NCI-H1694 (cell line): ENCODE measurements around the gene RBFA.
A peak's percentile ranks its signal among the peaks of the same experiment; 100 is the strongest.

Experiments used
- DNase-seq: peaks from one replicate; lab custom pipeline; 2025; lab: John Stamatoyannopoulos, UW

The RBFA gene

DNA sequence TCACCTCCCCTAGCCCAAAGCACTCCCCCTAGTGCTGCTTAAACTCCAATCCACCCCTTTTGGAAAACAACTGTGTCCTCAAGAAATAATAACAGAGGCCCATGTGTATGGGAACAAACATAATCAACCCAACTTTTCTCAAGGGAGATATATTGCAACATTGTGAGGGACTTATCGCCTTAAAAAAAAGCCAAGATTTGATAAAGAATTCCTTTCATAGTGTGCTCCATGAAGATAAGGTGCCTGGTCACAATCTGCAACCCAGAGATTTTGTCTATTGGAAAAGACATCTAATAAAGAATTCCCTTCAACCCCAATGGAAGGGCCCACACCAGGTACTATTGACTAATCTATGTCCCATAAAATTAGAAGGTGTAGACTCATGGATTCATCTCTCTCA is 4.5 kb upstream of the RBFA start:
- no peak for DNase-seq

DNA sequence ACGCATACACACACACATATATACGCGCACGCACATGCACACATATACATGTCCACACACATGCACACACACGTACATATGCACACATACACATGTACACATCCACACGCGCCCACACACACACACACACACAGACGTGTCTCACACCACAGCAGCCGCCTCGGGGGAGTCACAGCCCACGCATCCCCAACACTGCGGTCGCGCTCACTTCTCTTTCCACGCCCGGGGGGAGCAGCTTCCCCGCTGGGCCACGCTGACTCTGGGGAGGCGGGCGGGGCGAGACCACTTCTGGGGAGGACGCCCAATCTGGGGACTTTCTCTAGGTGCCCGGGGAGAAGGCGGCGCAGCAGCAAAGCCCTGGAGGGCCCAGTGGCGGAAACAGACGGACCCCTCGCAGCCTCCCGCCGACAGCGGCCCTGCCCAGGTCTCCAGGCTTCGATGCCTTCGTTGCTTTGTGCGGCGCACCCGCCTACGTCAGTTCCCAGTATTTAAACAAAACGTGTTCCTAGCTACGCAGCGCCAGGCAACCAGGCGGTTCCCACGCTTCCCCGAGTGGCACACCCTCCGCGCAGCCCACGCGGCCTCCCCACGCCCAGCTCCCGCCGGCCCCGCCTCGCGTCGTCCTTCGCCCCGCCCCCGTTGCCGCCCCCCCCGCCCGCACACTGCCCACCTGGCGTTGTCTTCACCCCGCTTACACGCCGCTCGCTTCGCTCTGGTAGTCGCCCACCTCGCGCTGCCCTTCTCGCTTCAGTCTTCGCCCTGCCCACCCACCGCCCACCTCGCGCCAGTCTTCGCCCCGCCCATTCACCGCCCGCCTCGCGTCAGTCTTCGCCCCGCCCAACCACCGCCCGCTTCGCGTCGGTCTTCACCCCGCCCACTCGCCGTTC is 810 bp upstream of the RBFA start:
- DNase-seq, result no peak

DNA sequence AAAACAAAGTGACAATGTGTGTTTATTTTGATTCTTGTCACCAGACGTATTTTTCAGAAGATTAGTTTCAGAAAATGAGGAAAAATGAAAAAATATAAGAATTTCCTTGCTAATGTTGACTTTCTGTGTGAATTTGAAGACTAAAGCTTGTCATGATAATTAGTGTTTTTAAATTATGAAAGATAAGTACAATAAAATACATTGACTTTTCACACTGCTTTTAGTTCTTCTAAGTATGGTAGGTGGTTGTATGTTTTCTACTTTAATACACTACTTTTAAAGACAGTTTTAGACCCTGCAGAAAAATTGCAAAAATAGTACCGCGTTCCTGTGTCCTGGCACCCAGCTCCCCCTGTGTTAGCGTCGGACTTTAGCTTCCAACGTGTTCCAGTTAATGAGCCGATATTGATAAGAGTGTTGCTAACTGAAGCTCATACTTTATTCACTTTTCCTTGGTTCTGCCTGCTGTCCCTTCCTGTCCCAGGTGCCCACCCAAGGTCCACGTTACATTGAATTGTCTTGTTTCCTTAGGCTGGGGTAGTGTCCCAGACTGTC is 695 bp downstream of the RBFA start:
- no peak for DNase-seq

DNA sequence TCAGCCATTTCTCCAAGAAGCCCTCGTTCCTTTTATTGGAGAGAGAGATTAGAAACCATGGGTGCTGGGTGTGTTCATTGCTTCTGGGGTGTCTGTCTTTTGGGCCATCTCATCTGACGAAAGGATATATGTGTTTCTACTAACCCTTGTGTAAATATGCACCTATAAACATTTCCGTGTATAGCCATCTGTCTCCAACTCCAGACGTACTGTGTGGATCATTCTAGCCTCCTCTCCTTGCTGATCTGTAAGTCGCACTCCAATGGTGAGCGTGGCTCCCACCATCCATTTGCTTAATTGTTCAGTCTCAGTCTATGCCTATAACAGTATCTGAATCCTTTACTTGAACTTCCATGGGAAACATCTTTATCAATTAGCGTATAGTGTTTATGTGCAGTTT is 1.8 kb downstream of the RBFA start:
- no peak for DNase-seq

DNA sequence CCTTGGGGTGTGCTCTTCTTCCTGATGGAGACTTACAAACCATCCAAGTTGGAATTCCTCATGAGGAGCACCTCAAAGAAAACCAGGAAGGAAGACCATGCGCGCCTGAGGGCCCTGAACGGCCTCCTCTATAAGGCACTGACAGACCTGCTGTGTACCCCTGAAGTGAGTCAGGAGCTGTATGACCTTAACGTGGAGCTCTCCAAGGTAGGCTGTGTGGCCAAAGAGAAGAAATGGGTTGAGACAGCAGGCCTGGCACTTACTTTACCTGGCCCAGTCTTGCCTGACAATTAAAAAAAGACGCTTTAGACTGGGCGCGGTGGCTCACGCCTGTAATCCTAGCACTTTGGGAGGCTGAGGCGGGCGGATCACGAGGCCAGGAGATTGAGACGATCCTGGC is 3.1 kb downstream of the RBFA start:
- no peak for DNase-seq

DNA sequence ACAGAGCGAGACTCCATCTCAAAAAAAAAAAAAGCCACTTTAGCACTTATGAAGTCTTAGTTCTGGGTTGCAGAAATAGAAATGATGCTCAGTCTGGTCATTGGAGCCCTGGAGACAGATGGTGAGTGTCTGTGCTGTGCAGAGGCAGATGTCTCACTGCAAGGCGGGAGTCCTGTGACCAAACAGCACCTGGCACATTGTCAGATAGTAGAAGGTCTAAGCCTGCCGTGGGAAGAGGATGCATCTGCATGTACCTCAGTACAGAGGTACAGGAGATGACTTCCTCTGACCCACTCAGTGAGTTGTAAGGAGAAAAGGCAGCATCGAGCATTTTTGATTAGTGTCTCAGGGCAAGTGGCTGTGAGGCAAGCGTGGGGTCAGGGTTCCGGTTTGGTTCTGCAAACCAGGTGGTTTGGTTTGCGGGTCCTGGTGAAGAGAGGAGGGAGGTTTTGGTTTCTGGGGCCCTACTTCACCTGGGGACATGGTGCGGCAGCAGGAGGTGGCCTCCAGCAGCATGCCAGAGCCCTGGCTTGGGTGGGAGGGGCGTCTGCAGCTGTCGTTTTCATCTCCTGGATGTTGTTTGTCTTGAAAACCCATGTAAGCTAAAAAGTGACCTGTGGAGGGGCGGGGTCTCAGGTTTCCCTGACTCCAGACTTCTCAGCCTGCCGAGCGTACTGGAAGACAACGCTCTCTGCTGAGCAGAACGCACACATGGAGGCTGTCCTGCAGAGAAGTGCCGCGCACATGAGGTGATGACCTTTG is 3.8 kb downstream of the RBFA start:
- peak; percentile 58 for DNase-seq

DNA sequence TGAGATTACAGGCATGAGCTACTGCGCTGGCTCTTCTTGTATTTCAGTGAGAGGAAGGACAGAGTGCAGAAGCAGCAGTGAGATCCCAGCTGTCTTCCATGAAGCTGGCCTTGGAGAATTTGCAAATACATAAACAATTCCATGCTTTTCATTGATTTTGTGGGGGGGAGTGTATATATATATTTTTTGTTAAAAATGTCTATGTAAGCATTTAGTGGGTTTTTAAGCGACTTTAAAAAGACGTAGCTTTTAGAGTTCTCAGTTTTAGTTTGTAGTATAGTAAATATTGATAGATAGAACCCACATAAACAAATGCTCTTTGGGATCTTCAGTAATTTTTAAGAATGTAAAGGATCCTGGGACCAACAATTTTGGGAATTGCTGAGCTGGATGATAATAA is 6.3 kb downstream of the RBFA start:
- DNase-seq, result no peak

DNA sequence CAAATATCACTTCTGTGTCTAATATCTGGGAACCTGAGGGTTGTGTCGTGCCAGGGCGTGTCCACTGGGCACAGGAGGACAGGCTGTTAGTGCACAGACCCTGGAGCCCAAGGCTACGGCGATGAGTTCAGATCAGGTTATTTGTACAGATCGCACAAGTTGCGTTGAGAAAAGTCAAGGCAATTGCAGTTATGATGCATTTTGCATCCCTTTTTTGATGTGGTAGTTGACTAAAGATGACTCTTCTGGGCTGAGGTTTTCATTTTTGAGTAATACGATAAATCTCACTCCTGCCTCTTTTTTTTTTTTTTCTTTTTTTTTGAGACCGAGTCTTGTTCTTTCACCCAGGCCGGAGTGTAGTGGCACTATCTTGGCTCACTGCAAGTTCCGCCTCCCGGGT is 7.2 kb downstream of the RBFA start:
- no peak for DNase-seq

DNA sequence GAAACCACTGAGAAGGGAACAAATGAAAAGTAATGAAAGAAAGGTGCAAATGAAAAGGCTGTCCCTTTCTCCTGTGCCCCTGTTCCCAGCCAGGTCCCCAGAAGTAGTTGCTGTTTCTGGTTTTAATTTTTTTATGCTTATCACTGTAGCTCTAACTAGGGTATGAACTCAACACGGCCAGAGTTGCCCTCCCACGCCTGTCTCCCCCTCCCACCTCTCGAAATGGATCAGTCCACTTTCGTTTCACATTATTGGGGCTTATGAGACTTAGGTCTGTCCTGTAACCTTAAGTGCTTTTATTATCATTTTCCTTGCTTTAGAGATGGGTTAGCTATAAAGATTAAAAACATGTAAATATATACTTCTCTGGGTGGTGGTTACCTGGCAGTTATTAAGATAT is 8.6 kb downstream of the RBFA start:
- DNase-seq, result no peak

DNA sequence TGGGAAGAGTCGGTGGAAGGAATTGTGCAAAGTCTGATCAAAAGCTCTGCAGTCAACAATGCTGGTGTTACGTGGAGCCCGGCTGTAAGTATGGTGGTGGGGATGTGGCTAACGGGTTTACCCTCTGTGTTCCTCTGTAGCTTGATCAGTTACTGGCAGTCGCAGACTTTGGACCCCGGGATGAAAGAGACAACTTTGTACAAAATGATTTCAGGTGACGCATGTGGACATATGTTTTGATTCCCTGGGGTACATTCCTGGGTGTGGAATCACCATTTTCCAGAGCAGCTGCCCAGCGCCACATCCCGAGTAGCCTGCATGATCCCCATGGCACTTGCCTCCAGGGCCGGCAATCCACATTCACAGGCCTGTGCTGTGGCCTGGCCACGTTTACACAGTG is 9.8 kb downstream of the RBFA start:
- DNase-seq, result no peak

- peak; percentile 68 for DNase-seq
Observed at GRCh38 chr18:80046011-80046410, 11.8 kb downstream of the RBFA start.

DNA sequence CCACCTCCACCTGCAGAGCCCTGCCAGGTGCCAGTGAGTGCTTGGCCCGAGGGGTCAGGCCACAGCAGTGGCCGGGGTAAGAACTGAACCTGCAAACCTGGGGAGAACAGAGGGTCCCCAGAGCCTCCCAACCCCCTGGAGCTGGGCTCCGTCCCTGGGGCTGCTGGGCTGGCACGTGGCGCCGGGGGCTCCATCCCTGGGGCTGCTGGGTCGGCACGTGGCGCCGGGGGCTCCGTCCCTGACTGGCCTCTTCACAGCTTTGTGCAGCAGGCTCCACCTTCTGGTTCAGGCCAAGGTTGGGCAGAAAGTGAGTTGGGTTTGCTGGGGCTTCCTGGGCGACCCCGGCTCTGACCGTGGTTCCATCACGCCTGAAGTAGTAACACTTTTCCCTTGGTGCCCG is 12.2 kb downstream of the RBFA start:
- DNase-seq, result no peak

DNA sequence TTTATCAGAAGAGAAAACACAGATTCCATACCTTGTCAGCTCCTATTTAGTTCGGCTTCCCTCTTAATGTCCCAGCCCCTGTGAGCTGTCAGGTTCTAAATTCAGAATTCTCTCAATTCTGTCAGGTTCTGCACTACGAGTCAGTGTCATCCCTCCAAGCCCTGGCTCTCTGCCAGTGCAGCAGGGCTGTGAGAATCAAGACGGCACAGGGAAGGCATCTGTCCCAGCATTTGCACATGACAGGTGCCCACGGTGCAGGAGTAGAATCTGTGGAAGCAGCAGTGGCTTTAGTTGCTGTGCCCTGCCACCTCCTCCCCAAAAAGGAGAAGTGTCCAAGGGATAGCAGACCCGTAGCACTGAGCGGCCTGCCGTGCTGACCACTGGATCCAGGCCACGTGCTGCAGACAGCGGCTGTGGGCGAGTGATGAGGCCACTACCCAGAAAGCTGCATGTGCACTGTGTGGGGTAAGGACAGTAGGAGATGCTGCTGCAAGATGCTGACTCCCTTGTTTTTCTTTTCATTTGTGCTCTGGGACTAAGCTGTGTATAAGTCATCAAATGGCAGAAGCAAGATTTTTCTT is 12.8 kb downstream of the RBFA start:
- peak; percentile 76 for DNase-seq

DNA sequence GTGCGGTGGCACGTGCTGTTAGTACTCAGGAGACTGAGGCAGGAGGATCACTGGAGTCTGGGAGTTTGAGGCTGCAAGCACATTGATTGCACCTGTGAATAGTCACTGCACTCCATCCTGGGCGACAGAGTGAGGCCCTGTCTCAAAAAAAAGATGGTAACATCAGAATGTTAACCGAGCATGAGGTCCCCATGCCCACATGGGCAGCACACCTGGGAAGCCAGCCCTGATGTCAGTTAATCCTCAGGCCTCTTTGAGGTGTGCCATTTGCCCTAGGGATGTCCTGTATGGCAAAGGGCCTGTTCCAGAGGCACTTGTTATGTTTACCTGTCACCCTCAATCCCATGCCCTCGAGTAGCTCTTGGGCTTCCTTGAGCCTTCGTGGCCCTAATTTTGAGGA is 16.6 kb downstream of the RBFA start:
- no peak for DNase-seq

DNA sequence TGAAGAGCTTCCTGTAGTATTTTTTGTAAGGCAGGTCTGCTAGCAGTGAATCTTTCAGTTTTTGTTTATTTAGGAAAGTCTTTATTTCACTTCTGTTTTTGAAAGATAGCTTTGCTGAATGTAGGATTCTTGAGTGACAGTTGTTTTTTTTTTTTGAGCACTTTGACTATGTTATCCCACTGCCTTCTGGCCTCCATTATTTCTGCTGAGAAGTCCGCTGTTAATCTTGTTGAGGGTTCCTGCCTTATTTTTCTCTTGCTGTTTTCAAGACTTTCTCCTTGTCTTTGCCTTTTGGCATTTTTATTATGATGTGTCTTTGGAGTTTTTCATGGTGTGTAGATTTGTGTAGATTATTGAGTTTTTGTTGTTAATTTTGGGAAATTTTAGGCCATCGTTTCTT is 21.9 kb downstream of the RBFA start:
- DNase-seq, result no peak

DNA sequence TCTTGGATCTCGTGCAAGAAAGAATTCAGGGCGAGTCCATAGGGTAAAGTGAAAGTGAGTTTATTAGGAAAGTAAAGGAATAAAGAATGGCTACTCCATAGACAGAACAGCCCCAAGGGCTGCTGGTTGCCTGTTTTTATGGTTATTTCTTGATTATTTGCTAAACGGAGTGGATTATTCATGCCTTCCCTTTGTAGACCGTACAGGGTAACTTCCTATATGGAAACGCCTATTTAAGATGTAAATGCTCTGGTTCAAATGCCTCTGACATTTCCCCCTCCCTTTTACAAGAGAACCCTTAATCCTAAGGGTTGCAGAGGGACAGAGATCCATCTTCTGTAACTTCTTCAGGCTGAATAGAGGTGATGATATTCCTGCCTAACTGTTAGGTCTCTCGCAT is 25.7 kb downstream of the RBFA start:
- DNase-seq, result no peak

GRCh38 chr18:80065705-80066104 is 31.5 kb downstream of the RBFA start:
- no peak for DNase-seq

DNA sequence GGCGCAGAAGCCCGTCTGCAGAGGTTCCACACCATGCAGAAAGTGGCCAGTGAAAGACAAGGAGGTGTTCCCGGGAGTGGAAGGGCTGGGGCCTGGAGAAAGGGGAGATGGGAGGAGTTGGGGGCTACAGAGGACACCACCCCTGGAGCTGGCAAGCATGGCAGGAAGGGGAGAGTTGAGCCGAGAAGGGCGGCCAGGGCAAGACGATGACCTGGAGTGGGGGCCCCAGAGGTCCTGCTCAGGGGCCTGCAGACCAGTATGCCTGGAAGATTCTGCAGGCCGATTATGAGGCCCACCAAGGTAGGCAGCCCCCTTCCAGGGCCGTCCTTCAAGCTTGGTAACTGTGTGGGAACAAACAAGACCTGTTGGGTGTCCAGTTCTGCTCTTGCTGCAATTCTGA is 33.1 kb downstream of the RBFA start:
- DNase-seq, result no peak

DNA sequence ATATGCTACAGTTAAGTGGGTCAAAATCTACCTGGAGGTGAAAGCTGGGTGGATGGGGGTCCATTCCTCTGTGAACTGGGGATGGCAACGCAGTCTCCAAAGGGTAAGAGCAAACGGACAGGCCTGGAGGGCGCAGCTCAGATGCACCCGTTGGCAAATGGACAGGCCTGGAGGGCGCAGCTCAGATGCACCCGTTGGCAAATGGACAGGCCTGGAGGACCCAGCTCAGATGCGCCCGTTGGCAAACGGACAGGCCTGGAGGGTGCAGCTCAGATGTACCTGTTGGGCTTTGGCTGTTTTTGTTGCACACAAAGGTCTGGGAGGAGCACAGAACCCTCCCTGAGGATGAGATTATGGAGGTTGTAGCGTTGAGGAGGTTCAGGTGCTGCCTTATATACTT is 33.7 kb downstream of the RBFA start:
- DNase-seq, result no peak

DNA sequence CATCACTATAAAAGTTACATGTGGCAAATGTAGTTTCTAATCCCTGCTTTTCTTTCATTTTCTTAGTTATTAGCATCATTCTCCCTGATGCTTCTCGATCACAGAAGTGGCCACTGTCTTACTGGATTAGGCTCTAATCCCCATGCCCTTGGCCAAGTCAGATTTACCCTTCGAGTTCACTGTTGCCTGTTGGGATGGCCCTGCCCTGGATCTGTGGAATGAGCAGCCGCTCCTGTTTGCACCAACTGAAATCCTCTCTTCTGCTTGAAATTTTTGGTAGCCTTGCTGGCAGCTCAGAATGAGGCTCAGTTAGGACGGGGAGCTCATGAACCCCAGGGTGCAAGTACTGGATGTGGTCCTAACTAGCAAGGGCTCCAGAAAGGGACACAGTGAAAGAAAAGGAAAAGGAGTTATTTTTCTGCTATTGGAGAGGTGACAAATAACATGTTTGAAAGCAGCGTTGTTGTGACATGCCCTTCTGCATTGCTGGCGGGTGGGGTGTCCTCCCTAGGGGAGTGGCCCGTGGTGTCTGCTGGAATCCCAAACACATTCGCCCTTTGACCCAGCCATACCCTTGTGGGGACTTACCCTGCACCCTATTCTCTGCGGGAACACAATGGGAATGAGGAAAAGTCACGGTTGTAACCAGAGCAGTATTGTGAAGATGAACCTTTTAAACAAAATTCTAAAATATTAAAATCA is 34.5 kb downstream of the RBFA start:
- no peak for DNase-seq

DNA sequence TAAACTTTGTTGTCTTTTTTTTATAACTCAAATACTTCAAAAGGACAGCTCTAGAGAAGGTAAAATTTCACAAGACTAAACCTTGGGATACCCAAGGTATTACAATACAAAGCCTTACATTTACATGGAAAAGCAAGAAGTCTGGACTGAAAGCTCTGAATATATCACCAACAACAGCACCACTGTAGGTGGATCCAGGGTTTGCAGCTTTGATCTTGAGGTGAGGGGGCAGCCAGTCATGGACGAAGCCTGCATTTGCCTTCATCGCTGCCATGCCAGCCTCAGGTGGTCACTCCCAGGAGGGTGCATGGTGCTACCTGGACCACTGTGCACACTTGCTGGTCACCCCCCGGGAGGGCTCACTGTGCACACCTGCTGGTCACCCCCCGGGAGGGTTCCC is 36.6 kb downstream of the RBFA start:
- DNase-seq, result no peak

DNA sequence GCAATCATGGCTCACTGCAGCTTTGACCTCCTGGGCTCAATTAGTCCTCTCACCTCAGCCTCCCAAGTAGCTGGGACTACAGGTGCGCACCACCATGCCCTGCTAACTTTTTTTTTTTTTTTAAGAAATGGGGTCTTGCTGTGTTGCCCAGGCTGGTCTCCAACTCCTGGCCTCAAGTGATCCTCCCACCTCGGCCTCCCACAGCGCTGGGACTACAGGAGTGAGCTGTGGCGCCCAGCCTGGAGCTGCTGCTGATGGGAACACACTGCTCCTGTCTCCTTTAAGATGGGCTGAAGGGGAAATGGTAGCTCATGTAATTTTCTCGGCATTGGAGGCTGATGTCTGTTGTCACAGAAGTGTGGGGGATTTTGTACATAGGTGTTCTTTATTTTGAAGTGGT is 39.9 kb downstream of the RBFA start:
- no peak for DNase-seq
